DMS 273 treated with DMSO at 0.1 percent for 48 hours (cell line): ENCODE results near the gene DMRTC2.

Source experiments
- DNase-seq: peaks from one replicate; lab custom pipeline; 2025; lab: John Stamatoyannopoulos, UW

The DMRTC2 gene

DNA sequence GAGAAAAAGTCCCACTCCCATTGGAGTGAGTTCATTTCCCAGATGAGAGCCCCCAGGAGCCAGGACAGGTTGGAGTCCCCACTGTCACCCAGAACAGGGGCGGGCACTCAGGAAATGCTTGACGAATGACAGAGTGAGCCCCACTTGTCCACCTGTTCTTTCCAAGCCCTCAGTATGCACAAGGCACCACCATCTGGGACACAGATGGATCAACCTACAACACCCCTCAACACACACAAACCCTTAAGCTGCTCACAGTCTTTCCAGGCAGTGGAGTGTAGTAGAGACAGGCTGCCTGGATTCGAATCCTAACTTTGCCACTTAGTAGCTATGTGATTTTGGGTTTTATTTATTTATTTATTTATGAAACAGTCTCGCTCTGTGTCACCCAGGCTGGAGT is 46.1 kb downstream of the DMRTC2 start:
- DNase-seq: no peak

DNA sequence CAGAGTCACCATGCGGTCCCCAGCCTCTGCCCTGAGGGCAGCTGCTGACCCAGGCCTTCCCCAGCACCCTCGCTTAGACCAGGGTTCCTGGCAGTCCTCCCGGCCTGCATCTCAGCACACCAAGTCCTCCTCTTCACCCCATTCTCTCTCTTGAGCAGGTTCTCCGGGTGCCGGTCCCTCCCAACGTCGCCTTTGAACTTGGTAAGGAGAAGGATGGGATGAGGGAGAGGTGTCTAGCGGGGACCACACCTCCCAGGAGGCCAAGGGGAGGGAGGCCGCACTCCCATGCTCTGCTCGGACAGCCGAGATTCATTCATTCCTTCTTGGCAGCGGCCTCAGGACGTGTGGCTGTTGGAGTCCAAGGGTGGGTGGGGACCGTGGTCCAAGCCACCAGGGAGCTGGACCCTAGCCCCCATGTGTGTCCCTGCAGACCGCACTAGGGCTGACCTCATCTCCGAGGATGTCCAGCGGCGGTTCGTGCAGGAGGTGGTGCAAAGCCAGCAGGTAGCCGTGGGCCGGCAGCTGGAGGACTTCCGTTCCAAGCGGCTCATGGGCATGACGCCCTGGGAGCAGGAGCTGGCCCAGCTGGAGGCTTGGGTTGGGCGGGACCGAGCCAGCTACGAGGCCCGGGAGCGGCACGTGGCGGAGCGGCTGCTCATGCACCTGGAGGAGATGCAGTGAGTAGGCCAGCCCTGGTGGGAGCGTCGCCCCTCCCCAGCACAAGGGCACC is 47.5 kb downstream of the DMRTC2 start:
- no peak for DNase-seq

DNA sequence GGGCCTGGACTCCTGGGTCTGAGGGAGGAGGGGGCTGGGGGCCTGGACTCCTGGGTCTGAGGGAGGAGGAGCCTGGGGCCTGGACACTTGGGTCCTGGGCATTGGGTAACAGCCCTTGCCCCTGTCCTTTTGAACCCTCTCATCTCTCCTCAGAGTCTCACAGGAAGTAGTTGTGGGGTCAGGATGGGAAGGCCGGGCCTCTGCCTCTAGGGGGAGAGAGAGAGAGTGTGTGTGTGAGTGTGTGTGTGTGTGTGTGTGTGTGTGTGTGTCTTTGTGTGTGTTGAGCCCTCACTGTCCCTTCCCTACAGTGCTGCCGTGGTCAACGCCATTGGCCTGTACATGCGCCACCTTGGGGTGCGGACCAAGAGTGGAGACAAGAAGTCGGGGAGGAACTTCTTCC is 49.1 kb downstream of the DMRTC2 start:
- no peak for DNase-seq

DNA sequence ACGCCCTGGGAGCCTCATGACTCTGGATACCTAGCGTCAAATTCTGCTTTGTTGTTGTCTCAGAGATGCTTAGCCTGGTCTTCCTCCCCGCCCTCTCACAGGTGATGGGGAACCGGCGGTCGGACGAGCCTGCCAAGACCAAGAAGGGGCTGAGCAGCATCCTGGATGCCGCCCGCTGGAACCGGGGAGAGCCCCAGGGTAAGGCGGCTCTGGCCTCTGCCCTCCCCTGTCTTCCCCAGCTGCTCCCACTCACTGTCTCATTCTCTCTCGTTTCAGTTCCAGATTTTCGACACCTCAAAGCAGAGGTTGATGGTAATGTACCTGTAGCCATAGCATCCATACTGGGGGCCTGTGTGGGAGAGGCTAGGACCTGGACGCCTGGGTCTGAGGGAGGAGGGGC is 49.5 kb downstream of the DMRTC2 start:
- DNase-seq: no peak

DNA sequence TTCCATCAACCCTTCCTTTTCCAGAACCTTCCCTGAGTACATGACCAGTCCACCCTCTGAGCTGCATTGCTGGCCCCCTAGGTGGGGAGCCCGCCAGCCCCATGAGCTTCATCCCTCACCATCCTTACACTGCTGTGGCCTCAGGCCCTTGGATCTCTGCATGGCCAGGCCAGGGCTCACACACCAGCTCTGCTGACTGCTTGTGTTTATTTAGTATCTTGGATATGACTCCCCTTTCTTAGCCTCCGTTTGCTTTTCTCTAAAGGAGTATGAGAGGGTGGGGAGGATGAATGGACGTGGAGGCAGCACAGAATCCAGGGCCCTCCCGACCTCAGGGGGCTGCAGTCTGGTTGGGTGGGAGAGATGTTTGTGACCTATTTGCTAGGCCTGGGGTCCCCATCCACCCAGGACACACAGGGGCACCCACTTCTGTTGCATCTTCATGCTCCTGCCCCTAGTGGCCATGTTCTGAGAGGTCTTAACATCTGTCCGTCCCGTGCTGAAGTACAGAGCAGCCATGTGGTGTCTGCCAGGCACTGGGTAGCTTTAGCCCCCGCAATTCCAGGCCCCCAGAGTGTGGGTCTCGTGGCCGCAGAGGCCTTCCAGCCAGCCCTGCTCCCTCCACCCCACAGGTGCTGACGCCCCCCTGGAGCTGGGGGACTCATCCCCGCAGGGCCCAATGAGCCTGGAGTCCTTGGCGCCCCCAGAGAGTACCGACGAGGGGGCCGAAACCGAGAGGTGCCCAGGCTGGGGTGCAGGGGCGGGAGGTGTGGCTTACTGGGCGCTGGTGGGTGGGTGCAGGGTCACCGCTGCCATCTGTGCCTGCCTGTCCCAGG is 51.1 kb downstream of the DMRTC2 start:
- DNase-seq: no peak

- DNase-seq: no peak
Observed at GRCh38 chr19:41896581-41896942, 51.7 kb downstream of the DMRTC2 start.

DNA sequence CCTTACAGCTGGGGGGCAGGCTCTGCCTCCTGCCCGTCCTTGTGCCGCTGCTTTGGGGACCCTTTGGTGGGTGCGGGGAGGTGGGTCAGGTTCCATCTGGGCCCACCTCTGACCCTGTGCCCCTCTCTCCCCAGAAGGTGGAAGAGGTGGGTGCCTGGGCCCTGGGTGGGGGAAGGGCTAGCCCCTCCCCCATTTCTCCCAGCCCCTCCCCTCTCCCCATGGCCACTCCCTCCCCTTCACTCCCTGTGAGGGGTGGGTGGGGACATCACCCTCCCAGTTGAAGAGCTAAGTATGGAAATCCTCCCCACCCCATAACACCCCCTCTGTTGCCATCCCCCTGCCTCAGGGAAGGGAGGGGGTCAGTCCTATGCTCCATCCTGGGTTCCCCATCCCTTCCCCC is 52.3 kb downstream of the DMRTC2 start:
- no peak for DNase-seq

- DNase-seq: no peak
Observed at GRCh38 chr19:41897820-41898219, 53.0 kb downstream of the DMRTC2 start.

GRCh38 chr19:41898235-41898634 is 53.4 kb downstream of the DMRTC2 start:
- no peak for DNase-seq
